NOMO-1 treated with dmso at 0.1 percent for 144 hours (cell line): ENCODE measurements around the gene RAB9A.
"Not testable (repeated sequence)": the region's sequence is repeated elsewhere in the genome, so short reads cannot be mapped to it uniquely, and the experiment has no call there.

Source experiments
- DNase-seq: peaks from one replicate; lab custom pipeline; 2025; ENCODE audit not compliant: unreplicated experiment; lab: John Stamatoyannopoulos, UW

RAB9A gene

DNA sequence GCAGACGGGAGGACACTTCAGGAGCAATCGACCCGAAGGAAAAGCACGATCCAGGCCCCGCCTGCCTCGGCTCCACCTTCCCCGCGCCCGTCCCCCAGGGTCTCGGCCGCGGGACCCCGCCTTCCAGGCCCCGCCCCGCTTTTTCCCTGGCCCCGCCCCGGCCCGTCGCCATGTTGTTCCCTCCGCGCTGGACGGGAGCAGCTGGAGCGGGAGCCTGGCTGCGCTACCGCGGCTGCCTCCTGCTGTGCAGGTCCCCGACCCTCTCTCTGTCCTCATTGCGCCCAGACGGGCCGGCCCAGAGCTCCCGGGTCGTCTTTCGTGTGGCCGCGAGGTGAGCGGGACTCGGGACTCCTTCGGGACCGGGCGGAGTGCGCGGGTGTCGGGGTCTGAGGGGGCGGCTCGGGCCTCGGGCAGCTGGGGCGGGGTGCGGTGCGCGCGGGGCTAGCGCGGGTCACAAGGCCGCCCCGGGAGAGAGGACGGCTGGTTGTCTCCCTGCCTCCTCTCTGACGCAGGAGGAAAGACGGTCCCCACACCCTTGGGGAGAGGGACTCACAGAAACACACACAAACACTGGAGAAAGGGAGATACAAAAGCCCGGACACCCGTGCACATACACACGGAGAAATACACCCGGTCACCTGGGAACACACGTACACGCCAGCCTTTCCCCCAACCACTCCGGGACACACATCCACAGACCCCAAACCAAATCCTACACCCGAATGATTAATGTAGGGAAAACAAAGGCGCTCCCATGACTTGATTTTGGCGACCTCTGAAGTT is at the start of gene RAB9A:
Gene RAB9A (plus strand): TSS at position 171 of the 783 bp plus-strand sequence. CDS start 19,619 bp downstream, outside the sequence.
- peak; percentile 52 for DNase-seq

DNA sequence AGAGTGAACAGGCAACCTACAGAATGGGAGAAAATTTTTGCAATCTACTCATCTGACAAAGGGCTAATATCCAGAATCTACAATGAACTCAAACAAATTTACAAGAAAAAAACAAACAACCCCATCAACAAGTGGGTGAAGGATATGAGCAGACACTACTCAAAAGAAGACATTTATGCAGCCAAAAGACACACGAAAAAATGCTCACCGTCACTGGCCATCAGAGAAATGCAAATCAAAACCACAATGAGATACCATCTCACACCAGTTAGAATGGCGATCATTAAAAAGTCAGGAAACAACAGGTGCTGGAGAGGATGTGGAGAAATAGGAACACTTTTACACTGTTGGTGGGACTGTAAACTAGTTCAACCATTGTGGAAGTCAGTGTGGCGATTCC is 47.2 kb upstream of the RAB9A start:
- not testable (repeated sequence) for DNase-seq

DNA sequence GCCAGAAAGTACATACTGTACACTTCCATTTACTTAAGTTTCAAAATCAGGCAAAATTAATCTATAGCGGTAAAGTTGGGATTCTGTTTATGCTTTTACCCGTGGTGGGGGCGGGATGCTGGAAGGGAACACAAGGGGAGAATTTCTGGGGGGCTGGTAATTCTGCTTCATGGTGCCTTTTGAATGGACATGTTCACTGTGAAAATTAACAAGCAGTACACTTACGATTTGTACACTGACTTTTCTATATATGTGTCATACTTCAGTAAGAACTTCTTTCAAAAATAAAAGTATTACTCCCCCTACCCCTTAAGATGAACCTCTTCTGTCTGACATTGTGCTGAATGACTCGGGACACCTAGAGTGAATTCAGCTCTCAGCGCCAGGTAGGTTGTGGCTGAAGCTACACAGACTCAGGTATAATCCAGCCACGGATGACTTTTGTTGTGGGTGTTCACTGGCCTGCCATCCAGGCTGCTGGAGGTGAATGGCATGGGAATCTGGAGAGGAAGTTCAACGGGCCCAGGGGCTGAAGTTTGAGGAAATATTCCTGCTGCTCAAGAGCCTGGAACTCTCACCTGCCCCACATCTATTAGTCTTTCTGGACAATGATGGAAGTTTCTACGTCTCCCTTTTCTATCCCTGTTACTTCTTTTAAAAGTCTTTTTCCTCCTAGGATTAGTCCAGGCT is 43.3 kb upstream of the RAB9A start:
- DNase-seq, result no peak

GRCh38 chrX:13646154-13646549 is 42.8 kb upstream of the RAB9A start:
- no peak for DNase-seq

DNA sequence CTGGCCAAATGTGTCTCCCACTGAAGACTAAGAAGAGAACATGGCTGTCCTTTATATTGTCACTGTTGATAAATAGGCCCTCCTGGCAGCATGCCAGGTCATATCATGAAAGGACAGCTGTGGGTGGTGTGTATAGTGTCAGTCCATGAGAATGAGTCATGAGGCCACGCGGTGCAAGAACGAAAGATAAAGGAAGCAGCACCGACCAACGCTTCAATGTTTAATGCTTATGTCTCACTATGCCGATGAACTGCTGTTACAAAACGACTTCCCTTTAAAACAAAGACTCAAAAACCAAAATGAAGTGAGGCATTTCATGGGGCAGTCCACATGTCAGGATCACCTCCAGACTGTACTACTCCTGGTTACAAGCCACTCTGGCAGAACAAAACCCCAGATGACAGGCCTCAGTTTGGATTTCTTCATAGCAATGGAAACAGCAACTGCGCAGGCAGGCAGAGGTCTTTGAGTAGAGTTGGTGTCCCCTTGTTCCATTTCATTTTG is 41.2 kb upstream of the RAB9A start:
- DNase-seq, result peak; percentile 65

DNA sequence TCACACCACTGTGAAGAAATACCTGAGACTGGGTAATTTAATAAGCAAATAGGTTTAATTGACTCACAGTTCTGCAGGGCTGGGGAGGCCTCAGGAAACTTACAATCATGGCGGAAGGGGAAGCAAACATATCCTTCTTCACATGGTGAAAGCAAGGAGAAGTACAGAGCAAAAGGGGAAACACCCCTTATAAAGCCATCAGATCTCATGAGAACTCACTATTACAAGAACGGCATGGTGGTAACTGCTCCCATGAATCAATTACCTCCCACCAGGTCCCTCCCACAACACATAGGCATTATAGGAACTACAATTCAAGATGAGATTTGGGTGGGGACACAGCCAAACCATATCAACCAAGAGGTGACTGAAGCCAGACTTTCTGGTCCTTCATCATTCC is 40.6 kb upstream of the RAB9A start:
- DNase-seq, result not testable (repeated sequence)

GRCh38 chrX:13649838-13650237 is 39.1 kb upstream of the RAB9A start:
- no peak for DNase-seq

GRCh38 chrX:13650318-13650717 is 38.6 kb upstream of the RAB9A start:
- DNase-seq, result no peak

GRCh38 chrX:13651150-13651549 is 37.8 kb upstream of the RAB9A start:
- DNase-seq, result no peak

DNA sequence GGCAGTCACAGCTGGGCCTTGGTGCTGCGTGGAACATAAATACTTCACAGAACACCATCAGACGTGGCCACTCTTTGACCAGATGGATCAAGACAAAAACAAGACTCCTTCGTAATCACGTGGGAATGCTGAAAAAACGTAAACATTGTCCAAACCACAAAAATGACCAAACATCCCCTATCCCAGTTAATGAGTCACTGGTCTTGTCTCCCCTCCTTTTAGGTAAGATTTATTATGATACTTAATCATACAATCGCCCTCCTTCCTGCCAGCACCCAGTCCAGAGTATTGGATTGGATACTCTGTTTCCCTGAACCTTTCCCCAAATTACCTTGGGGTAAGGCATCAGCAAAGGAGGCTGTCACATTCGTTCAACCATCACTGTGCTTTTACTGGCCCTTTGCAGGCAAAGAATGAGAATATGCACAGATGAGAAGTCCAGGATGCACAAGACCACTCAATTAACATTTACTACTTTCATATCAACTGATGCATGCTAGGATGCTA is 36.6 kb upstream of the RAB9A start:
- DNase-seq, result no peak

DNA sequence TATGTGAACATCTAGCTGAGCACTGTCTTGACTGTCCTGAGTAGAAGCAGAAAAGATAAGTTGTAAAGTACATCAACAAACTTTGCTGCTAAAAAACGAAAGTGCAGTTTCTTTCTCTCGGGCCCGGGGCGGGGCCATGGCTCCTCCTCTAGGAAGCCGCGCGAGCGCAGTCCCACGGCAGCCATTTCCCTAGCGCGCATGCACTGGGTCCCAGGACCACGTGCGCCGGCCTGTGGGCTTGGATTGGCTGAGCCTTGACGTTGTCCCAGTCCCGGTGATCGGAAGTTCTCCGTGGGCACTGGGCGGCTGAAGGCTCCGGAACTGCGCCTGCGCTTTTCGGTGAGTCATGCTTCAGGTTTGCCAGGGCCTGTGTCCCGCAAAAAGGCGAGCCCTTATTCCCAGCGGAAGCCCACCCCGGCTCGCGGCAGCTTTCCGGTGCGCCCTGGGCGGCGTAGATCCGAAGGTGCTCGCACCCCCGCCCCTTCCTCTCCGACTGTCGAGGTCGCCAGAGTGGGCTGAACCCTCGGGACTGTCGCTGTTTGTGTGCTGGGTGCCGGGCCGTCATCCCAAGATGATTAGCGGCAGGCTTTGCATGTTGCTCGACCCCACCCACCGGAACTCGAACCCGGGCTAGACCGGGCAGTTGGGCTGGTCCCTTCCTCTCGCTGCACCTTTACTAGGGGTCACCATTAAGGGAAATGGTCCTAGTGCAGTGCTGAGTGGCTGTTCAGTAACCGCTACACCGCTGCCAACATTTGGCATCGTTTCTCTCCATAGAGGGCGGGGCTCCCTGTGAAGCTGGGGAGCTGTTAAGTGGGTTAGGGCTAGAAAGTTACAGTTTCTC is 35.9 kb upstream of the RAB9A start, which contains the start of gene TCEANC:
Gene TCEANC (plus strand): TSS at position 292 of the 844 bp plus-strand sequence. CDS start 9,368 bp downstream, outside the sequence.
- DNase-seq, result peak; percentile 97

DNA sequence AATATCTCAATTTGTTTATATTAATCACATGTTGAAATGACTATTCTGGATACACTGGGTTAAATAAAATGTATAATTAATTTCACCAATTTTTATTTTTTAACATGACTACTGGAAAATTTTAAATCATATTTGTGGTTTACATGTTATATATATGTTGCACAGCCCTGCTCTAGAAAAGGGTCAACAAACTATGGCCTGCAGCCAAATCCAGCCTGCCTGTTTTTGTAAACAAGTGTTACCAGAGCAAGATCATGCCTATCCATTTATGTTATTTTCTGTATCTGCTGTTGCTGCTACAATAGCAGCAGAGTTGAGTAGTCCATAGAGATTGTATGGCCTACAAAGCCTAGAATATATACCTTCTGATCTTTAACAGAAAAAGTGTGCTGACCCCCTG is 34.8 kb upstream of the RAB9A start:
- DNase-seq, result no peak

DNA sequence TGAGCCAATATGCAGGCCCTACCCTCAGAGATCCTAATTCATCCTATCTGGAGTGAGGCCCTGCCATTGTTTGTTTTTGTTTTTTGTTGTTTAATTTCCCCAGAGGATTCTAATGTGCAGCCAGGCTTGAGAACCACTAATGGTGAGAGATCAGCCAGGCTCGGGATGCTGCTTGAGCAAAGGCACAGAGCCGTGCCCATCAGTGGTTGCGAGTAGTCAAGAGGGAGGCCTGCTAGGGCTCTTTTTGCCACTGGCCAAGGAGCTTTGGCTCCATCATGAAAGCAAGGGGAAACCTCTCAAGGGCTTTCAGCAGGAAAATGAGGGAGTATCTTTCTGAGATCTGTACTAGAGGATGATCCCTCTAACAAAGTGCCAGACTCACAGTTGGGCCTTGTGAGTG is 33.3 kb upstream of the RAB9A start:
- DNase-seq, result no peak

DNA sequence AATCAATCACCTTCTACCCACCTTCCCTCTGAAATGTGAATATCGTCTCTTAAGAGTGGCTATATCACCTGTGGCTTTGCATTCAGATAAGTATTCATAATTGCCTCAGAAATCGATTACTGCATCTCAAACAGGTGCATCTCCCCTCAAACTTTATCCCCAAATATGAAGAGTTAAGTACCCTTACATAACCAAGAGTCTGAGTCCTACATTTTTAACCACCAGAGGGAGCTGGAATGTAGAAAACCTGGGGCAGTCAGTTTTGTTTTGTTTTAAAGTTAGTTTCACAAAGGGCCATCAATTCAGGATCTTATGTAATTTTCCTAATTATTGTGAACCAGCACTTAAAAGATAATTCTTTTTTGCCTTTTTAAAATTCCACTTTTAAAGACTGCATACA is 30.3 kb upstream of the RAB9A start:
- peak; percentile 16 for DNase-seq

DNA sequence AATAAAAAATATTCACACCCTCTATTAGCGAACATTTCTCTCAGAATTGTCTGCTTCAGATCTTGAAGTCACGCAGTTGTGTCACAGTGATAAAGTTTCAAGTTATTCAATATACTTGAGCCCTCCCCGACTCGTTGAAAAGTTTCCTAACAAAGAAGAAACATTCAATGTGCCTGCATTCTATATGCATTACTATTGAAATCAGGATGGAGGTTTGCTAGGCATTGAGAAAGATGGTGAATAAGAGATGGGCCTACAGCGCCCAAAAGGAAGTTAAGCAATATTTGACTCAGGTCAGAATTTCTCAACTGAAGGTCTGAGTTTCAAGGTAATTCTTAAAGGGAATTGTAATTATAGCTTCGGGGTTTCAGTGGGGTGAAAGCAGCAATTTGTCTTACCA is 29.9 kb upstream of the RAB9A start:
- peak; percentile 85 for DNase-seq

DNA sequence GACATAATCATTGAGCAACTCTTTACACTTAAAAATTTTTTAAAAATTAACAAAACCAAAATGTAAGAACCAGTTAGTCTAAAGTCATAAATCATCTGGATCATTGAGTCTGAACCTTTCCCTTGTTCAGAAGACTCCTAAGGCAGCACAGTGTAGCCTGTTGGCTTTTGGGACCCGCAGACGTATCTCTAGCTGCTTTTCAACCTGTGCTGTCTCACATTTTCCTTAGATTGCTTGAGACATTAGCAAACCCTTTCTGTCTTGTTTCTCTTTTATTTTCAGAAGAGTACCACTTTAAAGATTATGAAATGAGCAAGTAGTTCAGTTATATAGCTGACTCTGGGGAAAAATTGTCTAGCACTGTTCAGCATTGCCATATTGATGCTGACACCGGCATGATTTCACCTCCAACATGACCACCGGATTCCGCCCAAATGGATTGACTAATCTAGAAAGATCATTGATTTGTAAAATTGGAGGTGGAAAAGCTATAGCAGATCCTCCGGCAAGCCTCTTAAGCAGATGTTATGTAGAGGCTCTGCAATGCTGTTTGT is 27.1 kb upstream of the RAB9A start:
- DNase-seq, result no peak

DNA sequence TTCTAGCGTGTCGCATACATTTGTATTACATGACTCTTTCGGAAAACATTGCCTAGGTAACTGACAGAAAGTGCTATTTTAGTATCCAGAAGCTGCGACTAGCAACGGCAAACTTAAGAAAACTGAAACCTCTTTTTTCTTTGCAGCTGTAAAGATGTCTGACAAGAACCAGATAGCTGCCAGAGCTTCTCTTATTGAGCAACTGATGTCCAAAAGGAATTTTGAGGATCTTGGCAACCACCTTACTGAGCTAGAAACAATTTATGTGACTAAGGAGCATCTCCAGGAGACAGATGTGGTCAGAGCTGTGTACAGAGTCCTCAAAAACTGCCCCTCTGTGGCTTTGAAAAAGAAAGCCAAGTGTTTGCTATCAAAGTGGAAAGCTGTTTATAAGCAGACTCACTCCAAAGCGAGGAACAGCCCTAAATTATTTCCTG is 26.6 kb upstream of the RAB9A start:
- no peak for DNase-seq

DNA sequence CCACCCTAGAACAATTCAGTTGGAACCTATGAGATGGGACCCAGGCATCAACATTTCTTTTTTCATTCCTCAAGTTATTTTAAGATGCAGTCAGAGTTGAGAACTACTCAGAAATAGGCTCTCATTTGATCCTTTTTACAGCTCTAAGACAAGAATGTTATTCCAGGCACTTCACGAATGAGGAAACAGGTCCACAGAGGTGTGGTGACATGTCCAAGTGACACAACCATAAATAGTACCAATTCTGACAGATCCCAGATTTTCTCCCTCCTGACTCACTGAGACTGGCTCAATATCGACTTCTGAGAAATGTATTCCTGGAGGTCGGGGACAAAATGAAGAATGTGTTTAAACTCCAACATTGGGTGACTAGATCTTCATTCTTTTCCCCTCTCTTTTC is 24.9 kb upstream of the RAB9A start:
- no peak for DNase-seq

DNA sequence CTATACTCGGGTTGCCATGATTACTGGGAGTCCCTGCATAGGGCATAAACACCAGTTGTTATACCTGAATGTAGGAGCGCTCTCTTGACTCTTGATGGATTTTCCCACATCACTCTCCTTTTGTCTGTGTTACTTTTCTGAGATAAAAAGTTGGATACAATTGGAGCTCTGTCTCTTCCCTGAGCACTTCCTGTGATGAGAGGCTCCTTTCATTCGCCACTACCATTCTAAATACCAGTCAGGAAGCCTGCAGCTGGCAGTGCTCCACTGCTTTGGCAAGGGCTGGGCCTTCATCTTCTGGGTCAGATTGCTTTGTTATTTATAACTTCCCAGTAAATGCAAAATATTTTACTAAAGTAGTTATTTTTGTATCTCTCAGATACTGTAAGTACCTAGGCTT is 22.1 kb upstream of the RAB9A start:
- DNase-seq, result no peak

DNA sequence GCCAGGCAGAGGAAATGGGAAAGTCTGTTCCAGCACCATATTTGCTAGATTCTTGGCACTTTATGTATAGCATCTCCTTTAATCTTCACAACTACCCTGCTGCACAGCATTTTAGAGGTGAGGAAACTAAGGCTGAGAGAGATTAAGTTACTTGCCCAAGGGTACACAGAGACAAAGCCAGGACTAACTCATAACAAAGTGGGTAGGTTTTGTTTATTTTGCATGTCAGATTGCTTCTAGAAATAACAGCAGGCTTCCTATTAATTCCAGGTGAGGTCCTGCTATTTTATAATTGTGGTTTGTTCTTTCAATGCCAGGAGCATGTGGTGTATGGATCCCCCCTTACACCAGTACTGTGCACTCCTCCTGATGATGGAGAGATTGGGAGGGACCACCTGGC is 21.0 kb upstream of the RAB9A start:
- DNase-seq, result no peak

GRCh38 chrX:13669246-13669737 is 19.6 kb upstream of the RAB9A start:
- DNase-seq, result peak; percentile 64
